GM21390 (cell line): ENCODE data around the gene TUBG2.

Experiments used
- ATAC-seq: cut with Tn5 transposase; IDR thresholded peaks from one replicate; pipeline ENCODE4 v1.9.1; 2021; ENCODE audit not compliant: unreplicated experiment

Gene TUBG2

GRCh38 chr17:42676424-42677011, 17.4 kb downstream of the TUBG2 start, which contains the start of gene PLEKHH3:
Gene PLEKHH3, minus strand, starts transcription at chr17:42676994. Its CDS starts 431 bp downstream, at chr17:42676563.
- no peak for ATAC-seq

DNA sequence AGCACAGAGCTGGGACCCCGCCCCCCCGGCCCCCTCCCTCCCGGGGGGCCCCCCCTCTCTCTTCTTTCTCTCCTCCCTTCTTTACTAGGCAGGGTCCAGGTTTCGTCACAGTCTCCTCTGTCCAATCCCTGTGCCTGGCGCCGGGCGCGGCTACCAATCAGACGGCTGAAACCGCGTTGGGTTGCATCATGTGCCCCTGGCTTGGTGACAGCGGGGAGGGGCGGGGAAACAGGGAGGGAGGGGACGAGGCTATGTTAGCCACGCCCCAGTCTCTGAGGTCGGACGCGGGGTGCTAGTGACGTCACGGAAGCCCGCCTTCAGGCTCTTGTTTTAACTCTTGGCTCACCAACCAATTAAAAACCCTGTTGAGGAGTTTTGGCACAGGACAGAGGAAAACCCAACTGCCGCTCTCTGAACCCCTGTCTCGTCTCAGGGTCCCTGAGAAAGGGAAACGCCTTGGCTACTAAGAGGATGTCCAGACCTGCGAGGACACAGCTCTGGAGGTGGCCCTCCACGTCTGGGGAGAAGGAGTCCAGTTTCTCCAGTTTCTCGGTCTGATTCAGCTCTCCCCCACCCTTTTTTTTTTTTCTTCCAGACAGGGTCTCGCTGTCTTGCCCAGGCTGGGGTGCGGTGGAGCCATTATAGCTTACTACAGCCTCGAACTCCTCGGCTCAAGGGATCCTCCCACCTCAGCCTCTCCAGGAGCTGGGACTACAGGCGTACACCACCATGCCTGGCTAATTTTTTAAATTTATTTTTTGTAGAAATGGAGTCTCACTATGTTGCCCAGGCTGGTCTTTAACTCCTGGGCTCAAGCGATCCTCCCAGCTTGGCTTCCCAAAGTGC, 18.2 kb downstream of the TUBG2 start:
- ATAC-seq, result peak; percentile 55

- peak; percentile 25 for ATAC-seq
These were observed 19.1 kb downstream of the TUBG2 start for GRCh38 chr17:42677921-42678781.

DNA sequence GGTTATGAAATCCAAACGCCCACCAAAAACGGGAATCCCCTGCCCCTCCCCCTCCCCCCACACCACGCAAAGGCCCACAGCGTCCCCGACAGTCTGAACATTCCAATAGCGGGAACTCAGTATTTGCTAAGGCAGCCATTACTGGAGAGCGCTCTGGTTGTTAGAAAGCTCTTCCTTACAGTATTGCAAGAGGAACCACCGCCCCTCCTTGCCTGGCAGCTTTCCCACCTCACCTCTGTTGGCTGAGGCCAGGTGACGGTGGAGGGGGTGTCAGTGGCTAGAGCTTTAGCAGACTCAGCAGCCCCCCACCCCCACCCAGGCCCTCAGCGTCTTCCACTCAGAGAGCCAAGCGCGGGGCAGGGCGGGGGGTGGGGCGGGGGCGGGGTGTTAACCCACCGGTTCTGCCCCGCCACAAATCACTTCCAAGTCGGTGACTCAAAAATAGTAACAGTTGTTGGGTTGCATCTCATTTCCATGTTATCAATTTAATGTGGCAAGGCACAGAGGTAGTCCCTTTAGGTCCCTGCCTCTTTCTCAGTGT, 19.9 kb downstream of the TUBG2 start:
- no peak for ATAC-seq

GRCh38 chr17:42679492-42680330, 20.6 kb downstream of the TUBG2 start:
- ATAC-seq, result no peak

- ATAC-seq, result no peak
These were observed 21.3 kb downstream of the TUBG2 start for GRCh38 chr17:42680331-42680808.

DNA sequence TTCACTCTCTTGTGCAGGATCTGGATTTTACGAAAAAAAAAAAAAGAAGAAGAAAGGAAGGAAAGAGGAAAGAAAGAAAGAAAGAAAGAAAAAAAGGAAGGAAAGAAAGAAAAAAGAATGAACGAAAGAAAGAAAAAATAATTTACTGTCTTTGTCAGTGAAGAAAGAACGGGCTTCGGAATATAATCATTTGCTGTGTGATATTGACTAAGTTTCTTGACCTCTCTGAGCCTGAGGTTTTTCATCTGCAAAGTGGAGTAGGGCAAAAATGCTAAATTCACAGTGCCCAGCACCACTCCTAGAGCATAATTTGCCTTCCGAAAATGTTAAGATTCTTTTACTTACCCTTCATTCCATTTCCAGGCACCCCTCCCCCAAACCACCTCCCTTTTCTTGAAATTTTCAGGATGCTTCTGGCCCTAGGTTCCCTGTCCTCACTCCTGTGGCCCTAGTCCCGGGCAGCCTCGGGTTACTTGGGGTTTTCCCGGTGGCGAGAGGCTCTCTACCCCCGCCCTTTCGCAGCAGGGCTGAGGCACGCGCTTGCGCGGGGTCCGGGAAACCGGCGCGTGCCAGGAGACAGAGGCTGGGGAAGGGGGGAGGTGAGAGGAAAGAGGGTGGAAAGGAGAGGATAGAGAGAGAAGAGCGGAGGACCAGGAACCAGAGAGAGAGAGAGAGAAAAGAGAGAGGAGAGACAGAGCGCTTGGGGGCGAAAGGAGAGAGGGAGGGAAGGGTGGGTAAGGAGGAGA, 23.1 kb downstream of the TUBG2 start, which contains the start of gene CNTNAP1:
Gene CNTNAP1, plus strand, starts transcription at position 556 of the 746 bp plus-strand sequence. CDS start 299 bp downstream, outside the sequence.
- ATAC-seq, result no peak

GRCh38 chr17:42682722-42683403, 23.8 kb downstream of the TUBG2 start:
- ATAC-seq, result no peak

GRCh38 chr17:42683407-42684034, 24.4 kb downstream of the TUBG2 start:
- no peak for ATAC-seq

- no peak for ATAC-seq
These were observed 26.0 kb downstream of the TUBG2 start for GRCh38 chr17:42684929-42685556.

DNA sequence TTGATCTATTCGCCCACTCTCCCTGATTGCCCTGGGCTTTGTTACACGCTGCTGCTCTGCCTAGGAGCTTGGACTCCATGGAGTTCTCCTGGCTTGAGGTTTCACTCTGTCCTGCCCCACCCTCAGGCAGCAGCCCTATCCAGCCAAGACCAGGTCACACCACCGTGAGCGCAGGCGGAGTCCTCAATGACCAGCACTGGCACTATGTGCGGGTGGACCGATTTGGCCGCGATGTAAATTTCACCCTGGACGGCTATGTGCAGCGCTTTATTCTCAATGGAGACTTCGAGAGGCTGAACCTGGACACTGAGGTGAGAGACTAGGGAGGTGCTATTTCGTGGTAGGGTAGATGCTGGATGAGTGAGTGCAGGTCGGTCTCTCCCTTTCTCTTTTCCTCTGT, 26.7 kb downstream of the TUBG2 start:
- no peak for ATAC-seq

- ATAC-seq, result no peak
These were observed 27.5 kb downstream of the TUBG2 start for GRCh38 chr17:42686520-42687128.

- no peak for ATAC-seq
These were observed 28.7 kb downstream of the TUBG2 start for GRCh38 chr17:42687707-42688320.

DNA sequence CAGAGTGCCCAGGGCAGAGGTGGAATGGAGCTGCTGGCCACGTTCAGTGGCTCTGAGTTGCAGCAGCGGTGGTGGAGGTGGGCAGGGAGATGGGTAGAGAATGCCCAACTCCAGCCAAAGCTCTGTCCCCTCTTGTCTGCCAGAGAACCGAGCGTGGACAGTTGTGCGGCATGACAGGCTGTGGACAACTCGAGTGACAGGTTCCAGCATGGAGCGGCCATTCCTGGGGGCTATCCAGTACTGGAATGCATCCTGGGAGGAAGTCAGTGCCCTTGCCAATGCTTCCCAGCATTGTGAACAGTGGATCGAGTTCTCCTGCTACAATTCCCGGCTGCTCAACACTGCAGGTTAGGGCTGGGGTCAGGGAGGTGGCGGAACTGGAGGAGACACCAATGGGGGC, 31.5 kb downstream of the TUBG2 start:
- ATAC-seq, result no peak

DNA sequence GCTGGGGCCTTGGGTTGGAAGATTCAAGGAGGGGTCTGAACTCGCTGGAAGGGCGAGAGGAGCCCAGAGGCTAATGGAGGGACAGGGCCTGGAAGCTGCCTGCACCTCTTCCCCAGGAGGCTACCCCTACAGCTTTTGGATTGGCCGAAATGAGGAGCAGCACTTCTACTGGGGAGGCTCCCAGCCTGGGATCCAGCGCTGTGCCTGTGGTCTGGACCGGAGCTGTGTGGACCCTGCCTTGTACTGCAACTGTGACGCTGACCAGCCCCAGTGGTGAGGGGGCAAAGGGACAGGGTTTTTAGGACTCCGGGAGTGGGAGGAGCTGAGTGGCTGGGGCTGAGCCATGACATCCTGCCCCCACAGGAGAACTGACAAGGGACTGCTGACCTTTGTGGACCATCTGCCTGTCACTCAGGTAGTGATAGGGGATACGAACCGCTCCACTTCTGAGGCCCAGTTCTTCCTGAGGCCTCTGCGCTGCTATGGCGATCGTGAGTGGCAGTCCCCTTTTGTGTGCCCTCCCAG, 32.0 kb downstream of the TUBG2 start:
- no peak for ATAC-seq

- no peak for ATAC-seq
These were observed 33.4 kb downstream of the TUBG2 start for GRCh38 chr17:42692489-42692888.

- no peak for ATAC-seq
These were observed 35.4 kb downstream of the TUBG2 start for GRCh38 chr17:42694524-42694923.
